Measurements from ENCODE around the gene SMG6. TPM values are rescaled to one million over a fixed set of nuclear protein-coding genes. Genes with fewer than 3 reads are reported as not detected.

SMG6 gene
- total RNA-seq, 2 donors from 2014 or later = 18.3 to 23.6 TPM

GRCh38 chr17:2047590-2047989, 256.0 kb downstream of the SMG6 start:
- Histone ChIP-seq H3K9ac (ENCODE audit: low read depth in 2 of 2, low read length in 2 of 2) (no peak overlapping the region), H3K9me3 (no peaks in the 10 kb centered on the region), H3K27me3 (peaks cover 19% of the 10 kb centered on the region), H3K27ac (no peak overlapping the region), H3K4me3 (no peak overlapping the region), H3K4me1 (peaks cover 14% of the 10 kb centered on the region), H3K36me3 (no peaks in the 10 kb centered on the region)
- TF ChIP-seq, protein P1, sequence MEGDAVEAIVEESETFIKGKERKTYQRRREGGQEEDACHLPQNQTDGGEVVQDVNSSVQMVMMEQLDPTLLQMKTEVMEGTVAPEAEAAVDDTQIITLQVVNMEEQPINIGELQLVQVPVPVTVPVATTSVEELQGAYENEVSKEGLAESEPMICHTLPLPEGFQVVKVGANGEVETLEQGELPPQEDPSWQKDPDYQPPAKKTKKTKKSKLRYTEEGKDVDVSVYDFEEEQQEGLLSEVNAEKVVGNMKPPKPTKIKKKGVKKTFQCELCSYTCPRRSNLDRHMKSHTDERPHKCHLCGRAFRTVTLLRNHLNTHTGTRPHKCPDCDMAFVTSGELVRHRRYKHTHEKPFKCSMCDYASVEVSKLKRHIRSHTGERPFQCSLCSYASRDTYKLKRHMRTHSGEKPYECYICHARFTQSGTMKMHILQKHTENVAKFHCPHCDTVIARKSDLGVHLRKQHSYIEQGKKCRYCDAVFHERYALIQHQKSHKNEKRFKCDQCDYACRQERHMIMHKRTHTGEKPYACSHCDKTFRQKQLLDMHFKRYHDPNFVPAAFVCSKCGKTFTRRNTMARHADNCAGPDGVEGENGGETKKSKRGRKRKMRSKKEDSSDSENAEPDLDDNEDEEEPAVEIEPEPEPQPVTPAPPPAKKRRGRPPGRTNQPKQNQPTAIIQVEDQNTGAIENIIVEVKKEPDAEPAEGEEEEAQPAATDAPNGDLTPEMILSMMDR (IDR thresholded peaks at IDR 0.05) = no peak
- no peak for DNase-seq
- intact Hi-C loops (cut with DNase I) = no loop called here

DNA sequence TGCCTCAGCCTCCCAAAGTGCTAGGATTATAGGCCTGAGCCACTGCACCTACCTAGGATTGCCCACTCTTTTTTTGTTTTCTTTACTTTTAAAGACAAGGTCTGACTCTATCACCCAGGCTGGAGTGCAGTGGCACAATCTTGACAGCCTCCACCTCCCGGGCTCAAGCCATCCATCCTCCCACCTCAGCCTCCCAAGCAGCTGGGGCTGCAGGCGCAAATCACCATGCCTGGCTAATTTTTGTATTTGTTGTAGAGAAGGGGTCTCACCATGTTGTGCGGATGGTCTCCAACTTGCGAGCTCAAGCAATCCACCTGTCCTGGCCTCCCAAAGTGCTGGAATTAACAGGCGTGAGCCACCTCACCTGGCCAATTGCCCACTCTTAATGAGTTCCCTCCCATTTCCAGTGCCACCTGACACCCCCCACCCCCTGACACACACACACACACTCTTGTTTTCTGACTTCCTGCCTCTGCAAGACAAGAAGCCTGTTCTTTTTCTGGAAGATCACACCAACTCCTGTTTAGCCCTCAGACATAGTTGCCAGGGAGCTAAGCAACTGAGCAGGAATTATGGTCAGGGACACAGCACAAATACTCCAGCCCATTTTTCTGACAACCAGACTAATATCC, 259.2 kb downstream of the SMG6 start:
- H3K9ac ChIP-seq (ENCODE audit: low read depth in 2 of 2, low read length in 2 of 2) = no peak overlapping the region
- H3K27ac ChIP-seq = no peak overlapping the region
- intact Hi-C loops (cut with DNase I) = no loop called here
- no peak for DNase-seq
- no peaks in the 10 kb centered on the region for H3K9me3 ChIP-seq
- H3K4me1 ChIP-seq = peaks cover 15% of the 10 kb centered on the region
- H3K4me3 ChIP-seq = no peak overlapping the region
- H3K27me3 ChIP-seq = no peaks in the 10 kb centered on the region
- no peaks in the 10 kb centered on the region for H3K36me3 ChIP-seq
- TF ChIP-seq, protein P1 (IDR thresholded peaks at IDR 0.05) = no peak

DNA sequence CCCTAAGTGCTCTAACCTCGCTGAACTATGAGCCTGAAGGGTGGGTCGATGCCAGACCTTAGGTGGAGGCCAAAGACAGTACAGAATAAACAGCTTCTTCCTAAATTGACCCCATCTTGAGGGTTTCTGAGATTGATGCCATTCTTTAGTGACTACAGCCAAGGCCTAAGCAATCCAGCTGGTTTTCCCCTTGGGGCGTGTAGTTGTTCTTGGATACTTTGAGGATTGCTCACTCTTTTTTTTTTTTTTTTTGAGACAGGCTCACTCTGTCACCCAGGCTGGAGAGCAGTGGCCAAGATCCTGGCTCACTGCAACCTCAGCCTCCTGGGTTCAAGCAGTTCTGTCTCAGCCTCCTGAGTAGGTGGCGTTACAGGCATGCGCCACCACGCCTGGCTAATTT, 259.8 kb downstream of the SMG6 start:
- TF ChIP-seq, protein P1 (IDR thresholded peaks at IDR 0.05) = no peak
- H3K27me3 ChIP-seq = no peaks in the 10 kb centered on the region
- no peak for DNase-seq
- H3K36me3 ChIP-seq = no peaks in the 10 kb centered on the region
- H3K4me1 ChIP-seq = peaks cover 9% of the 10 kb centered on the region
- H3K9ac ChIP-seq (ENCODE audit: low read depth in 2 of 2, low read length in 2 of 2) = no peak overlapping the region
- H3K9me3 ChIP-seq = no peaks in the 10 kb centered on the region
- H3K27ac ChIP-seq = no peak overlapping the region
- intact Hi-C loops (cut with DNase I) = no loop called here
- no peak overlapping the region for H3K4me3 ChIP-seq

DNA sequence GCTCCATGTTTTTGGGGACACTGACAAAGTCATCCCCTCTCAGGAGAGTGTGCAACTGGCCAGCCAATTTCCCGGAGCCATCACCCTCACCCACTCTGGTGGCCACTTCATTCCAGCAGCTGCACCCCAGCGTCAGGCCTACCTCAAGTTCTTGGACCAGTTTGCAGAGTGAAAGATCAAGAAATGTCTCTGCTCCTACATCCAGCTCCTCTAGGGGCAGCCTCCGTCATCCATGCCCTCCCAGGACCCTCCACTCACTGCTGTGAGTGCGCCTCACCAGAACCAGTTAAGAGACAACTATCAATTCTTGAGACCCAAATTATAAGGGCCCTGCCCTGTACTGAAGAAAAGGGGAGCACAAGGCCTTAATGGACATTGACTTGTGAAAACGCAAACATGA, 260.7 kb downstream of the SMG6 start:
- Histone ChIP-seq H3K9me3 (no peaks in the 10 kb centered on the region), H3K4me3 (peak overlapping the region; percentile 67), H3K27me3 (no peaks in the 10 kb centered on the region), H3K27ac (no peak overlapping the region), H3K4me1 (peaks cover 9% of the 10 kb centered on the region), H3K36me3 (no peaks in the 10 kb centered on the region), H3K9ac (ENCODE audit: low read depth in 2 of 2, low read length in 2 of 2) (peak overlapping the region in 1 of 2 donors; percentile 97)
- TF ChIP-seq, protein P1 (IDR thresholded peaks at IDR 0.05) = no peak
- intact Hi-C loops (cut with DNase I) = no loop called here
- DNase-seq = no peak

DNA sequence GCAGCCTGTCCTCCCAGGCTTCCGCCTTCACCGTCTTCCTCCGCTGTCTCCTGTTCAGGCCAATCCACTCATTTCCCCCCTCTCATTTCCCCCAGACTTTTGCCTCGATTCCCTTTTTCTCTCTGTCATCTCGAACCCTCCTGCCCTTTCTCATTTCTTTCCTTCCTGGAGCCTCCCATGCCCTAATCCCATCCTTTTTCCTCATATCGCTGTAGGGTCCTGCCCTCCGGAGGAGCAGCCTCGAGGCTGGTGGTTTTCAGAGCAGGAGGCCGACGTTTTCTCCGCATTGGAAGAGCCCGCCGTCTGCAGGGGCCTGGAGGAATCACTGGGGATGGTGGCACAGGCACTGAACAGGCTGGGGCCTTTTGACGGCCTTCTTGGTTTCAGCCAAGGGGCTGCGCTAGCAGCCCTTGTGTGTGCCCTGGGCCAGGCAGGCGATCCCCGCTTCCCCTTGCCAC, 261.2 kb downstream of the SMG6 start:
- Histone ChIP-seq H3K27me3 (no peaks in the 10 kb centered on the region), H3K27ac (peak overlapping the region; percentile 58), H3K36me3 (no peaks in the 10 kb centered on the region), H3K4me3 (peak overlapping the region; percentile 67), H3K4me1 (peaks cover 9% of the 10 kb centered on the region), H3K9me3 (no peaks in the 10 kb centered on the region), H3K9ac (ENCODE audit: low read depth in 2 of 2, low read length in 2 of 2) (peak overlapping the region; percentile 96 to 97)
- TF ChIP-seq, protein P1 (IDR thresholded peaks at IDR 0.05) = no peak
- no peak for DNase-seq
- intact Hi-C loops (cut with DNase I) = no loop called here
